Endothelial cell of umbilical vein (primary cell): Measurements from ENCODE around the gene LYRM4. TPM values are rescaled to one million over a fixed set of nuclear protein-coding genes. Genes with fewer than 3 reads are reported as not detected.
A peak's percentile ranks its signal among the peaks of the same experiment; 100 is the strongest.

Source experiments
- BruUV-seq: library from RNA; stranded (reverse); fragments of 400-500 nt; replicated peaks from 2 replicates; lab custom pipeline; 2021; lab: Mats Ljungman, UMichigan
- CTCF ChIA-PET: fragments of 300-600, 350-600 bp; sonication (Branson Sonifier 250); formaldehyde crosslinking; loops from one replicate; lab custom pipeline; 2021; ENCODE audit warnings: antibody characterized with exemption, inconsistent platforms; lab: Charles Lee
- POLR2A ChIA-PET: fragments of 300-600, 350-600 bp; sonication (Branson Sonifier 250); formaldehyde crosslinking; loops from one replicate; lab custom pipeline; 2021; ENCODE audit warnings: antibody characterized with exemption, inconsistent platforms; lab: Charles Lee
- DNase-seq: peaks from one replicate; pipeline ENCODE4 v3.0.0-alpha.2; 2011; ENCODE audit warnings: low read depth, low spot score
- FAIRE-seq: peaks from 2 replicates; lab custom pipeline; 2011; peaks lifted over from hg19 to GRCh38; lab: Jason Lieb, UNC
- H2AFZ ChIP-seq: 2 replicates; pipeline ENCODE4 v1.6.0; 2012; ENCODE audit warnings: low read depth, low read length, control low read depth, inconsistent platforms
- H3K27ac ChIP-seq: 2 replicates; pipeline ENCODE4 v1.5.1; 2011; ENCODE audit warnings: low read depth, mild to moderate bottlenecking, control low read depth, low read length, moderate library complexity; ENCODE audit not compliant: insufficient read depth
- H3K27me3 ChIP-seq, 2 experiments: 2 replicates each; pipeline versions ENCODE4 v1.6.0 to v1.6.1; 2011; ENCODE audit warnings: low read length in 2 of 2, mixed read lengths in 1 of 2; ENCODE audit not compliant: control insufficient read depth in 2 of 2, insufficient read depth in 2 of 2
- H3K36me3 ChIP-seq, 2 experiments: 2 replicates in 1 of 2; 3 replicates in 1 of 2; pipeline ENCODE4 v1.5.1; 2011; ENCODE audit warnings: low read length in 2 of 2, mild to moderate bottlenecking in 1 of 2, moderate library complexity in 1 of 2; ENCODE audit not compliant: control insufficient read depth in 2 of 2, insufficient read depth in 2 of 2; ENCODE audit errors: extremely low read depth in 1 of 2
- H3K4me1 ChIP-seq: 3 replicates; pipeline ENCODE4 v1.5.1; 2011; ENCODE audit warnings: mild to moderate bottlenecking, low read length; ENCODE audit not compliant: control insufficient read depth, insufficient read depth; ENCODE audit errors: extremely low read depth
- H3K4me2 ChIP-seq: 2 replicates; pipeline ENCODE4 v1.6.1; 2011; ENCODE audit warnings: low read length, control low read depth, mixed read lengths; ENCODE audit not compliant: insufficient read depth
- H3K4me3 ChIP-seq, 3 experiments: fragments of 200-600 bp in 1 of 3; sonication (generic), shearing (Covaris generic) in 1 of 3; replicated peaks in 1 of 3; 2 replicates each; pipeline ENCODE4 v1.5.1; 2011 to 2016; ENCODE audit warnings: control low read depth in 3 of 3, low read length in 3 of 3, mild to moderate bottlenecking in 2 of 3, inconsistent platforms in 1 of 3, low read depth in 1 of 3, moderate library complexity in 1 of 3; ENCODE audit not compliant: insufficient read depth in 1 of 3
- H3K79me2 ChIP-seq: 2 replicates; pipeline ENCODE4 v1.6.0; 2012; ENCODE audit warnings: low read length, inconsistent platforms; ENCODE audit not compliant: control insufficient read depth, insufficient read depth
- H3K9ac ChIP-seq: replicated peaks from 2 replicates; pipeline ENCODE3; 2011; ENCODE audit warnings: low read length, control low read depth; ENCODE audit not compliant: insufficient read depth; ENCODE audit errors: extremely low read depth
- H3K9me1 ChIP-seq: replicated peaks from 3 replicates; pipeline ENCODE4 v1.6.0; 2011; ENCODE audit warnings: mild to moderate bottlenecking, low read length; ENCODE audit not compliant: control insufficient read depth, insufficient read depth; ENCODE audit errors: extremely low read depth
- H3K9me3 ChIP-seq: replicated peaks from 2 replicates; pipeline ENCODE4 v1.5.1; 2012; ENCODE audit warnings: low read length, inconsistent platforms; ENCODE audit not compliant: control insufficient read depth, insufficient read depth
- H4K20me1 ChIP-seq: replicated peaks from 2 replicates; pipeline ENCODE3; 2011; ENCODE audit warnings: mild to moderate bottlenecking, low read length; ENCODE audit not compliant: control insufficient read depth, insufficient read depth; ENCODE audit errors: extremely low read depth
- EZH2 ChIP-seq: IDR thresholded peaks from 2 replicates; pipeline ENCODE4 v1.6.1; 2012; ENCODE audit warnings: borderline replicate concordance, low read depth, mild to moderate bottlenecking, moderate library complexity, low read length, inconsistent platforms; ENCODE audit not compliant: severe bottlenecking
- FOS ChIP-seq: IDR thresholded peaks from 2 replicates; pipeline ENCODE4 v1.6.1; 2011; ENCODE audit warnings: mild to moderate bottlenecking, low read length, moderate library complexity, borderline replicate concordance; ENCODE audit not compliant: insufficient read depth
- GATA2 ChIP-seq: IDR thresholded peaks from 2 replicates; pipeline ENCODE4 v1.7.0; 2011; ENCODE audit warnings: low read depth, mild to moderate bottlenecking, moderate library complexity, mixed read lengths, low read length; ENCODE audit not compliant: insufficient read length, insufficient read depth
- JUN ChIP-seq: IDR thresholded peaks from 2 replicates; pipeline ENCODE4 v1.6.1; 2011; ENCODE audit warnings: borderline replicate concordance, low read depth; ENCODE audit not compliant: insufficient read length, insufficient read depth
- MYC ChIP-seq: IDR thresholded peaks from one replicate; pipeline ENCODE4 v1.6.1; 2011; ENCODE audit warnings: mild to moderate bottlenecking, low read depth, low read length
- POLR2A ChIP-seq: IDR thresholded peaks from 2 replicates; pipeline ENCODE4 v1.6.1; 2012; ENCODE audit warnings: low read depth, mild to moderate bottlenecking, control low read depth, low read length
- POLR2AphosphoS5 ChIP-seq: IDR thresholded peaks from 2 replicates; pipeline ENCODE4 v1.6.1; 2012; ENCODE audit warnings: low read depth, mild to moderate bottlenecking, control low read depth, low read length, moderate library complexity; ENCODE audit not compliant: insufficient read depth
- dilution Hi-C: fragments of 300-500 bp; cut with MboI; formaldehyde crosslinking; loops from one replicate; pipeline ENCODE4 v1.15.0; 2019; ENCODE audit warnings: low sequenced_read_pairs; ENCODE audit not compliant: extremely low pct_ligation_motif_present
- intact Hi-C: fragments of 100-400 bp; cut with micrococcal nuclease; formaldehyde crosslinking; loops from one replicate; pipeline ENCODE4 v1.10.0; 2022
- polyA plus RNA-seq, 4 experiments: library from polyadenylated mRNA; depleted of rRNA in 3 of 4; stranded (reverse) in 3 of 4; unstranded in 1 of 4; fragments of >200 nt; gene quantifications; 2 replicates each; pipeline versions ENCODE4 v1.2.1 to v1.2.3, GENCODE V29; 2011 to 2012; ENCODE audit warnings: missing spikeins in 1 of 4
- total RNA-seq: library from RNA; stranded (reverse); gene quantifications from 2 replicates; pipeline ENCODE4 v1.2.3, GENCODE V29; 2021
- TF ChIP-seq, protein P1 (sequence below), 2 donors: IDR thresholded peaks; 1 replicate in 1 of 2; 2 replicates in 1 of 2; pipeline ENCODE4 v1.5.1; 2011; ENCODE audit warnings: low read length in 2 of 2, mild to moderate bottlenecking in 2 of 2, moderate library complexity in 2 of 2, control low read depth in 1 of 2, inconsistent platforms in 1 of 2, low read depth in 1 of 2; ENCODE audit not compliant: insufficient read depth in 1 of 2; ENCODE audit errors: extremely low read depth in 1 of 2
- TF ChIP-seq, protein P2 (sequence below): IDR thresholded peaks from 2 replicates; pipeline ENCODE4 v1.6.1; 2011; ENCODE audit not compliant: insufficient read depth, insufficient read length

Gene LYRM4
- total and polyA plus RNA-seq, 2 donors (not counting 3 experiments of a cell fraction or from before 2014, with no cell fraction given) = 39.5 to 44.0 TPM

DNA sequence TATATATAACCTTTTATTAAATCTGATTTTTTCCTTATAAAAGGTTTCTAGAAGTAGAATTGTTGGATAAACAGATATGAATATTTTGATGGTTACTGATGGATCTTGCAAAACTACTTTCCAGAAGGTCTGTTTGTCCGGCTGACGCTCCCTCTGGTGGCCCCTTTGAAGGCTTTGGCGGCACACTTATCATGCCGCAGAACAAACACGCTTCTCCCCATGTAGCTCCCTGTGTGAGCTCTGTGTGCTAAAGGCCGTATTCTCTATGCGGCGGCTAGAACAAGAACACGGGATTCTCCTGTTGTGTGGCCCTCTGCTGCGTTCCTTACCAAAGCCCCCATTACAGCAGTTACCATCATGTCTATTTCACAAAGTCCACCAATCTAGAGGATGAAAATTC lies 145.6 kb downstream of the LYRM4 start:
- Histone ChIP-seq H3K27ac (no peak overlapping the region), H3K9me1 (no peaks in the 10 kb centered on the region), H3K79me2 (no peaks in the 10 kb centered on the region), H3K4me3 (no peak overlapping the region), H2AFZ (no peak overlapping the region), H3K4me1 (no peaks in the 10 kb centered on the region), H3K9me3 (no peaks in the 10 kb centered on the region), H3K9ac (no peak overlapping the region), H3K4me2 (no peak overlapping the region), H4K20me1 (no peaks in the 10 kb centered on the region), H3K36me3 (no peaks in the 10 kb centered on the region), H3K27me3 (no peaks in the 10 kb centered on the region)
- FAIRE-seq (no peak), DNase-seq (no peak)
- ChIA-PET CTCF (no interaction called here), POLR2A (no interaction called here)
- no TSS peak for BruUV-seq
- intact Hi-C loops (no loop called here), dilution Hi-C loops (no loop called here)
- no peak for TF ChIP-seq POLR2A
- TF ChIP-seq, protein P1, sequence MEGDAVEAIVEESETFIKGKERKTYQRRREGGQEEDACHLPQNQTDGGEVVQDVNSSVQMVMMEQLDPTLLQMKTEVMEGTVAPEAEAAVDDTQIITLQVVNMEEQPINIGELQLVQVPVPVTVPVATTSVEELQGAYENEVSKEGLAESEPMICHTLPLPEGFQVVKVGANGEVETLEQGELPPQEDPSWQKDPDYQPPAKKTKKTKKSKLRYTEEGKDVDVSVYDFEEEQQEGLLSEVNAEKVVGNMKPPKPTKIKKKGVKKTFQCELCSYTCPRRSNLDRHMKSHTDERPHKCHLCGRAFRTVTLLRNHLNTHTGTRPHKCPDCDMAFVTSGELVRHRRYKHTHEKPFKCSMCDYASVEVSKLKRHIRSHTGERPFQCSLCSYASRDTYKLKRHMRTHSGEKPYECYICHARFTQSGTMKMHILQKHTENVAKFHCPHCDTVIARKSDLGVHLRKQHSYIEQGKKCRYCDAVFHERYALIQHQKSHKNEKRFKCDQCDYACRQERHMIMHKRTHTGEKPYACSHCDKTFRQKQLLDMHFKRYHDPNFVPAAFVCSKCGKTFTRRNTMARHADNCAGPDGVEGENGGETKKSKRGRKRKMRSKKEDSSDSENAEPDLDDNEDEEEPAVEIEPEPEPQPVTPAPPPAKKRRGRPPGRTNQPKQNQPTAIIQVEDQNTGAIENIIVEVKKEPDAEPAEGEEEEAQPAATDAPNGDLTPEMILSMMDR (IDR thresholded peaks at IDR 0.05; ENCODE audit: extremely low read depth in 1 of 2, insufficient read depth in 1 of 2, low read depth in 1 of 2, low read length in 2 of 2) = peak; percentile 4 to 14

DNA sequence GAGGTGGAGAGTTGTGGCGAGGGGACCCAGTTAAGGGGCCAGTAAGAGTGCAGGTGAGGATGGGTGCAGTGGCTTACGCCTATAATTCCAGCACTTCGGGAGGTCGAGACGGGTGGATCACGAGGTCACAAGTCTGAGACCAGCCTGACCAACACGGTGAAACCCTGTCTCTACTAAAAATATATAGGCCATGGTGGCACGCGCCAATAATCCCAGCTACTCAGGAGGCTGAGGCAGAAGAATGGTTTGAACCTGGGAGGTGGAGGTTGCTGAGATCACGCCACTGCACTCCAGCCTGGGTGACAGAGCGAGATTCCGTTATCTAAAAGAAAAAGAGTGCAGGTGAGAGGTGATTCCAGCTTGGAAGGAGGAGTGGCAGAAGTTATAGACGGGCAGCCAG lies 147.7 kb downstream of the LYRM4 start:
- POLR2A ChIA-PET = no interaction called here
- Histone ChIP-seq H4K20me1 (no peaks in the 10 kb centered on the region), H2AFZ (no peak overlapping the region), H3K79me2 (no peaks in the 10 kb centered on the region), H3K27ac (no peak overlapping the region), H3K9ac (no peak overlapping the region), H3K36me3 (no peaks in the 10 kb centered on the region), H3K9me3 (no peaks in the 10 kb centered on the region), H3K4me1 (no peaks in the 10 kb centered on the region), H3K4me2 (no peak overlapping the region), H3K4me3 (no peak overlapping the region), H3K27me3 (no peaks in the 10 kb centered on the region), H3K9me1 (no peaks in the 10 kb centered on the region)
- CTCF ChIA-PET = interaction anchor here (2.2 kb wide), 1 partner anchor 9 kb away, joined by 5 read pairs; no protein-coding TSS in a partner anchor
- no peak for TF ChIP-seq GATA2
- TF ChIP-seq EZH2 = no peak
- TF ChIP-seq, protein P2, sequence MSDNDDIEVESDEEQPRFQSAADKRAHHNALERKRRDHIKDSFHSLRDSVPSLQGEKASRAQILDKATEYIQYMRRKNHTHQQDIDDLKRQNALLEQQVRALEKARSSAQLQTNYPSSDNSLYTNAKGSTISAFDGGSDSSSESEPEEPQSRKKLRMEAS = no peak
- TF ChIP-seq MYC = no peak
- TF ChIP-seq POLR2AphosphoS5 = no peak
- no peak for TF ChIP-seq FOS
- TF ChIP-seq POLR2A = no peak
- TF ChIP-seq, protein P1 (IDR thresholded peaks at IDR 0.05; ENCODE audit: extremely low read depth in 1 of 2, insufficient read depth in 1 of 2, low read depth in 1 of 2, low read length in 2 of 2) = no peak
- no peak for TF ChIP-seq JUN
- intact Hi-C loops (no loop called here), dilution Hi-C loops (no loop called here)
- FAIRE-seq = no peak
- DNase-seq = no peak
- BruUV-seq = no TSS peak
